Erythroblast (primary cell): ENCODE measurements around the gene SF3A1.

Source experiments
- GATA1 ChIP-seq: IDR thresholded peaks from 2 replicates; pipeline ENCODE4 v1.6.1; 2011; ENCODE audit warnings: low read depth, mild to moderate bottlenecking, control low read depth, low read length, moderate library complexity
- POLR2A ChIP-seq: IDR thresholded peaks from 2 replicates; pipeline ENCODE4 v1.6.1; 2011; ENCODE audit warnings: mild to moderate bottlenecking, low read length

- TF ChIP-seq POLR2A (no peak), GATA1 (no peak)
These were observed 59.9 kb downstream of the SF3A1 start for GRCh38 chr22:30296833-30297232.
